ENCODE results near the gene FIBP.
A peak's percentile ranks its signal among the peaks of the same experiment; 100 is the strongest.

FIBP gene

GRCh38 chr11:65891219-65892136 is 3.2 kb upstream of the FIBP start:
- no peak for DNase-seq (ENCODE audit: low read depth)
- TF ChIP-seq CTCF (IDR thresholded peaks at IDR 0.05; ENCODE audit: low read depth, low read length, missing control alignments) = peak; percentile 57
- peak overlapping the region; percentile 86 for H3K4me3 ChIP-seq (ENCODE audit: low read depth, low read length)

GRCh38 chr11:65890324-65891218 is 2.3 kb upstream of the FIBP start, which contains the start of gene CCDC85B:
CCDC85B (plus strand) TSS chr11:65890673; CDS start chr11:65890784, 111 bp downstream.
- DNase-seq (ENCODE audit: low read depth) = peak; percentile 90
- H3K4me3 ChIP-seq (ENCODE audit: low read depth, low read length) = peak within 1 kb of the TSS; percentile 86
- TF ChIP-seq CTCF (IDR thresholded peaks at IDR 0.05; ENCODE audit: low read depth, low read length, missing control alignments) = no peak

- DNase-seq (ENCODE audit: low read depth) = no peak
- no peak for TF ChIP-seq CTCF (IDR thresholded peaks at IDR 0.05; ENCODE audit: low read depth, low read length, missing control alignments)
- peak overlapping the region; percentile 63 for H3K4me3 ChIP-seq (ENCODE audit: low read depth, low read length)
Observed at GRCh38 chr11:65887723-65888162, 528 bp downstream of the FIBP start.

- no peak for DNase-seq (ENCODE audit: low read depth)
- TF ChIP-seq CTCF (IDR thresholded peaks at IDR 0.05; ENCODE audit: low read depth, low read length, missing control alignments) = no peak
- H3K4me3 ChIP-seq (ENCODE audit: low read depth, low read length) = peak overlapping the region; percentile 63
Observed at GRCh38 chr11:65886826-65887722, 1.2 kb downstream of the FIBP start.

GRCh38 chr11:65885808-65886536 is 2.3 kb downstream of the FIBP start:
- H3K4me3 ChIP-seq (ENCODE audit: low read depth, low read length) = no peak overlapping the region
- TF ChIP-seq CTCF (IDR thresholded peaks at IDR 0.05; ENCODE audit: low read depth, low read length, missing control alignments) = no peak

More at GRCh38 chr11:65885808-65886536, 2.3 kb downstream of the FIBP start:
- no peak for DNase-seq (ENCODE audit: low read depth)
